GM21576 (cell line): ENCODE measurements around the gene CCNY.

ENCODE experiments used
- ATAC-seq: cut with Tn5 transposase; IDR thresholded peaks from one replicate; pipeline ENCODE4 v1.9.1; 2021; ENCODE audit warnings: mild to moderate bottlenecking, moderate library complexity; ENCODE audit not compliant: unreplicated experiment

Gene CCNY

DNA sequence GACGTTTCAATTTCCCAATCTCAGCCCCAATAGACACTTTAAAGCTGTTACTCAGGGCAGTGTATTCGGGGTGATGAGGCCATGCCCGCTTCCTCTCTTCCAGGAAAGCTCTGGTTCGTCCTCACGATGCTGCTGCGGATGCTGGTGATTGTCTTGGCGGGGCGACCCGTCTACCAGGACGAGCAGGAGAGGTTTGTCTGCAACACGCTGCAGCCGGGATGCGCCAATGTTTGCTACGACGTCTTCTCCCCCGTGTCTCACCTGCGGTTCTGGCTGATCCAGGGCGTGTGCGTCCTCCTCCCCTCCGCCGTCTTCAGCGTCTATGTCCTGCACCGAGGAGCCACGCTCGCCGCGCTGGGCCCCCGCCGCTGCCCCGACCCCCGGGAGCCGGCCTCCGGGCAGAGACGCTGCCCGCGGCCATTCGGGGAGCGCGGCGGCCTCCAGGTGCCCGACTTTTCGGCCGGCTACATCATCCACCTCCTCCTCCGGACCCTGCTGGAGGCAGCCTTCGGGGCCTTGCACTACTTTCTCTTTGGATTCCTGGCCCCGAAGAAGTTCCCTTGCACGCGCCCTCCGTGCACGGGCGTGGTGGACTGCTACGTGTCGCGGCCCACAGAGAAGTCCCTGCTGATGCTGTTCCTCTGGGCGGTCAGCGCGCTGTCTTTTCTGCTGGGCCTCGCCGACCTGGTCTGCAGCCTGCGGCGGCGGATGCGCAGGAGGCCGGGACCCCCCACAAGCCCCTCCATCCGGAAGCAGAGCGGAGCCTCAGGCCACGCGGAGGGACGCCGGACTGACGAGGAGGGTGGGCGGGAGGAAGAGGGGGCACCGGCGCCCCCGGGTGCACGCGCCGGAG, 271.4 kb downstream of the CCNY start:
- no peak for ATAC-seq

DNA sequence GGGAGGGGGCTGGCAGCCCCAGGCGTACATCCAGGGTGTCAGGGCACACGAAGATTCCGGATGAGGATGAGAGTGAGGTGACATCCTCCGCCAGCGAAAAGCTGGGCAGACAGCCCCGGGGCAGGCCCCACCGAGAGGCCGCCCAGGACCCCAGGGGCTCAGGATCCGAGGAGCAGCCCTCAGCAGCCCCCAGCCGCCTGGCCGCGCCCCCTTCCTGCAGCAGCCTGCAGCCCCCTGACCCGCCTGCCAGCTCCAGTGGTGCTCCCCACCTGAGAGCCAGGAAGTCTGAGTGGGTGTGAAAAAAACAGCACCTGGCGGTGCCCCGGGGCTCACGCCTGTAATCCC, 272.0 kb downstream of the CCNY start:
- no peak for ATAC-seq

DNA sequence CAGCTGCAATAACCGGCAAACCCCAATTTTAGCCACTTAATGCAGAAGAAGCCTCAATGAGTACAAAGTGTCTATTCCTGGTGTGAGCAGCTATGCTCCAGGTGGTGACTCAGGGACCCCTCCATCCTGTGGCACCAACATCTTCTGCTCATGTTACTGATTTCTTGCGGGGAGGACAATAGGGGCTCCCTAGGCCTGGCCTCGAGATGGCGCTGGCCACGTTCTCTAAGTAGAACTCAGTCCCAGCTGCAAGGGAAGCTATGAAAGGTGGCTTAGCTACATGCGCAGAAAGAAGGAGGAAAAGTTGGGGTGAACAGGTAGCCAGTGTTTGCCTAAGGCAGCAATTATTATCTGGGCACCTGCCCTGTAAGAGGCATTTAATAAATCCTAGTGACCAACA, 275.4 kb downstream of the CCNY start:
- ATAC-seq = no peak

DNA sequence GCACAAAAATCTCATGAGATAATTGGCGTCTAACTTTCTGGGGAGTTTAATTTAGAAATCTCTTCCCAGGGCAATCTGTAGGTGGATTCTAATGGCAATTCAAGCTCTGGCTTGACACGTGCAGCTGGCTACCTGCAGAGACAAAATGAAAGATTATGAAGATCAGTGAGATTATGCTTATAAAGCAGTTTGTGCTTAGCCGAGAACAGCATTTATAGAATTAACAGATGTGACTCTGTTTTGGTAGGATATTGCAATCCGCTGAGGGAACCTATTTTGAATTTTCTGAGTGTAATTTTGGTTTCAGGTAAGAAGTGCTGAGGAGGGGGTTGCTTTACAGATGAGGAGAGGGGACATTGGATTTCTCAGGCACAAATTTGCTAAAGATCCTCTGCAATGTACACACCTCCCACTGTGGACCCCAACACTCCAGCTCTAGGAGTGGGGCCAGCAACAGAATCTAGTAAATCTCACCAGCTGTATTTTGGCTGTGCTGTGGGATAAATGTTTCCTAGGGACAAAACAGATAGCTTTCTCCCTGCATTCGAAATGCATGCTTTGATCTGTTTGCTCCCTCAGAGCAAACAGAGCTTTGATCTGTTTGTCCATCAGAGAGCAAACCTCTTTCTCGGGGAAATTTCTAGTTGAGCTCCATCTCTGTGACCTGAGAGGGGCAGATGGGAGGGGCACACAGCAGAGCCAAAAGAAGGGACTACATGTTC, 276.2 kb downstream of the CCNY start:
- no peak for ATAC-seq

DNA sequence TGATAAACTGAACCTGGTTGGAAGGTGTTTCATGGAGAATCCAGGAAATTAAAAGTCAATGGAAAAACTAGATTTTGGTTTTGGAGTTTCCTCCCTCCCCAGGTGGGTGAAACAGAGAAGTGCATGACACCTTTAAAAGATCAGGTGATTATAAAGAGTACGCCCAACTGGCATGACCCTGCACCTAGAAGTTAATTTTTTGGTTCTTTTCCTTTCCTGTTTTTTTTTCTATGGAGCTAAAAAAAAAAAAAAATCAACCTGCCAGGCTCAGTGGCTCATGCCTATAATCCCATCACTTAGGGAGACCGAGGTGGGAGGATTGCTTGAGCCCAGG, 276.8 kb downstream of the CCNY start:
- ATAC-seq = no peak

DNA sequence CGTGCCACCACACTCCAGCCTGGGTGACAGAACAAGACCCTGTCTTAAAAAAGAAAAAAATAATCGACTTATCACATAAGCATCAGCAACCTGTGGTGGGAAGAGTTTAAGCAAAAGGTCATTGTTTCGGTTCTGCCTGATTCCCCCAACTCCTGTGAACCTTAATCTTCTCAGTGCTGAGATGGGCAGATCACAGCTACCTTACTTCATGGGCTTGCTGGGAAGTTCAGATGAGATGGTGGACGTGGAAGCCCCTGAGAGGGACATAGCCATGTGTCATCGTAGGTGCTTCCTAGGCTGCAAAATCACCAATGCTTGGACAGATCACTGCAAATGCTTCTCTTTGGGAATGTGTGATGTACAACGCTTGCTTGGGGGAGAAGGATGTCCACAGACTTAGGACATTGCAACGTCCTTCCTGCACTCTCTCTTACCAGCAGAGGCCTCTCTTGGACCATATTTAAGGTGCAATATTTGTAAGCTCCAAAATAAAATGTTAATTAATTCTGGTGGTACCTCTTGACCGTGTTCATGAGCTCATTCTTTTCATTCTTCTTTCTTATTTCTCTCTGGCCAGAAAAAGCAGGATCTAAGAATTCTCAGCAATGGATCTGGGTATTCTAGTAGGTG, 277.4 kb downstream of the CCNY start:
- ATAC-seq = no peak

DNA sequence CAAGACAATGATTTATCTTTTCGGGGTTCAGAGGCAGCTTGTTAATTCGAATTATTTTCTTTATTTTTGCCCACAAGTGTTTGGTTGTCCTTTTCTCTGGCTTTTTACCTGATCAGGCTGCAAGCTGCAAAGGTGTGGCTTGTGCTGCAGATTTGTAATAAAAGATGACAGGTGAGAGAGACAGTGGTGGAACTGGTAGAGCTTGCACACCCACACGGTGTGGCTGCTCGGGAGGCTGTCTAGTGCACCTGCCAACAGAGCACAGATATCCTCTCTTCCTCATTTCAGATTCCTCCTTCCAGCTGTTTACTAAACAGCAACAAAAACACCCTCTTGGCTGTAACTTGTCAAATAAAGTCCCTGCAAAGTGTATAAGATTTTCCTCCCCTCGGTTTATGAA, 278.0 kb downstream of the CCNY start:
- ATAC-seq = no peak
